SK-N-MC (cell line): ENCODE data around the gene NEIL1.

Experiments used
- DNase-seq: peaks from one replicate; pipeline ENCODE4 v3.0.0-alpha.2; 2011; ENCODE audit warnings: low read depth, low spot score
- H3K27ac ChIP-seq: fragments of 200-600 bp; sonication (generic); 2 replicates; pipeline ENCODE4 v1.5.1; 2016; ENCODE audit warnings: mixed run types
- H3K36me3 ChIP-seq: fragments of 200-600 bp; sonication (generic); 2 replicates; pipeline ENCODE4 v1.6.1; 2017; ENCODE audit warnings: antibody characterized with exemption, low read length, mixed read lengths; ENCODE audit not compliant: insufficient read depth
- H3K4me3 ChIP-seq: fragments of 200-600 bp; sonication (generic); 2 replicates; pipeline ENCODE4 v1.5.1; 2016
- H3K9ac ChIP-seq: fragments of 200-600 bp; sonication (generic); 2 replicates; pipeline ENCODE4 v1.8.0; 2017; ENCODE audit warnings: mixed run types, mixed read lengths; ENCODE audit not compliant: insufficient read length
- H3K9me3 ChIP-seq: fragments of 200-600 bp; sonication (generic); 2 replicates; pipeline ENCODE4 v1.6.1; 2017; ENCODE audit warnings: low read depth, mild to moderate bottlenecking, antibody characterized with exemption, low read length, moderate library complexity, mixed read lengths
- EZH2 ChIP-seq: fragments of 200-600 bp; sonication (generic); IDR thresholded peaks from one replicate; pipeline ENCODE4 v1.6.1; 2017; ENCODE audit warnings: antibody characterized with exemption
- FOXP2 ChIP-seq: optimal IDR thresholded peaks from 2 replicates; pipeline ENCODE3; 2011; ENCODE audit warnings: mild to moderate bottlenecking, moderate library complexity; ENCODE audit not compliant: insufficient read depth; ENCODE audit errors: extremely low read length, control extremely low read depth
- POLR2AphosphoS5 ChIP-seq: IDR thresholded peaks from 2 replicates; pipeline ENCODE4 v1.6.1; 2012; ENCODE audit warnings: mild to moderate bottlenecking, low read depth, low read length, borderline replicate concordance

NEIL1 gene

DNA sequence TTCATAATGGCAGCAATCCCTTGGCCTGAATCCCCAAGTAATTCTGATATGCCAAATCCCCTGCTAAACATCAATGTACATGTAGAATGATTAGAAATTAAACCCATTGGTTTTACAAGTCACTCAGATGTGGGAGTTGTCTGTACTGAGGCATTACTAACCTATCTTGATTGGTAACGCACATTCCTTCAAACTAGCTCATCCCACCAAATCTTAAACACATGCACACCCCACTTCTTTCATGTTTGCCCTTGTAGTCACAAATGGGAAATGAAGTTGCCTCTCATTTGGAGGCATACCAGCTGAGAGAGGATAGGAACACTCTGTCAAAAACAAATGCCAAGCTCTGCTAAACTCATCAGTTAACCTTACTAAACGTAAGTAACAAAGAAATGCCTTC, 50.7 kb downstream of the NEIL1 start:
- no peak for TF ChIP-seq POLR2AphosphoS5
- no peak for TF ChIP-seq FOXP2
- no peak for TF ChIP-seq EZH2
- peaks cover 90% of the 10 kb centered on the region for H3K36me3 ChIP-seq
- DNase-seq: no peak
- no peak overlapping the region for H3K4me3 ChIP-seq
- H3K9ac ChIP-seq: no peak overlapping the region
- H3K9me3 ChIP-seq: no peaks in the 10 kb centered on the region
- H3K27ac ChIP-seq: no peak overlapping the region

DNA sequence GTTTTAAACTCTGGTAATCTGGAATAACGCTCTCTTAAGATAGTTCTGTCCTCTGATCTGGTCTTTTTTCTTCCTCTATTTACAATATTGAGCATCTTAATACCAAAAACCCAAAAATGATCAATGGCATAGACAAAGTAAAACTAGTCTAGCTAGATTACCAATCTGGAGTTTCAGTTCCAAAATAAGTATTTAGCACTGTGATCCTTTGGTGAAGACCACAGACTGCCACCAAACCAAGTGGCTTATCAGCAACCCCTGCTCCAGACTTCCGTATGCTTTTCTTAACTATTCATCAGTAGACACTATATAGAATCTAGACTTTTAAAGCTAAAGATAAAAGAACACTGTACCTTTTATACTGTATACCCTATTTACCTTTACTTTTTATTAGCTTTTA, 57.1 kb downstream of the NEIL1 start:
- DNase-seq: no peak
- no peaks in the 10 kb centered on the region for H3K9me3 ChIP-seq
- H3K36me3 ChIP-seq: peaks cover 84% of the 10 kb centered on the region
- H3K4me3 ChIP-seq: no peak overlapping the region
- no peak overlapping the region for H3K9ac ChIP-seq
- TF ChIP-seq POLR2AphosphoS5: no peak
- TF ChIP-seq EZH2: no peak
- no peak for TF ChIP-seq FOXP2
- H3K27ac ChIP-seq: no peak overlapping the region
